Measurements from ENCODE around the gene NEDD9. TPM values are rescaled to one million over a fixed set of nuclear protein-coding genes. Genes with fewer than 3 reads are reported as not detected.

NEDD9 gene
- total and polyA plus RNA-seq, 2 of the 13 experiments (the other 11 are each of a cell fraction or from before 2014, with no cell fraction given): 27.1 to 389 TPM

GRCh38 chr6:11202513-11203305 is 29.8 kb downstream of the NEDD9 start (continued):
- TF ChIP-seq ZBTB40 (IDR thresholded peaks at IDR 0.05): no peak
- no peak for TF ChIP-seq ZBTB40 (CRISPR knock-in tag; IDR thresholded peaks at IDR 0.05)
- TF ChIP-seq NFE2 (CRISPR knock-in tag; IDR thresholded peaks at IDR 0.05): no peak
- no peak for TF ChIP-seq SIN3B (IDR thresholded peaks at IDR 0.05; ENCODE audit: low read length)
- TF ChIP-seq ZNF557 (CRISPR knock-in tag; IDR thresholded peaks at IDR 0.05): no peak
- TF ChIP-seq ZNF678 (CRISPR knock-in tag; IDR thresholded peaks at IDR 0.05): no peak
- TF ChIP-seq YEATS4 (CRISPR knock-in tag; IDR thresholded peaks at IDR 0.05; ENCODE audit: borderline replicate concordance): no peak
- peak; percentile 73 for TF ChIP-seq PATZ1 (CRISPR knock-in tag; IDR thresholded peaks at IDR 0.05)
- no peak for TF ChIP-seq ZNF740 (CRISPR knock-in tag; IDR thresholded peaks at IDR 0.05)
- TF ChIP-seq WIZ (CRISPR knock-in tag; IDR thresholded peaks at IDR 0.05): no peak
- TF ChIP-seq, protein P1, sequence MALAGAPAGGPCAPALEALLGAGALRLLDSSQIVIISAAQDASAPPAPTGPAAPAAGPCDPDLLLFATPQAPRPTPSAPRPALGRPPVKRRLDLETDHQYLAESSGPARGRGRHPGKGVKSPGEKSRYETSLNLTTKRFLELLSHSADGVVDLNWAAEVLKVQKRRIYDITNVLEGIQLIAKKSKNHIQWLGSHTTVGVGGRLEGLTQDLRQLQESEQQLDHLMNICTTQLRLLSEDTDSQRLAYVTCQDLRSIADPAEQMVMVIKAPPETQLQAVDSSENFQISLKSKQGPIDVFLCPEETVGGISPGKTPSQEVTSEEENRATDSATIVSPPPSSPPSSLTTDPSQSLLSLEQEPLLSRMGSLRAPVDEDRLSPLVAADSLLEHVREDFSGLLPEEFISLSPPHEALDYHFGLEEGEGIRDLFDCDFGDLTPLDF (CRISPR knock-in tag; IDR thresholded peaks at IDR 0.05): no peak
- TF ChIP-seq NR2F6 (IDR thresholded peaks at IDR 0.05): peak; percentile 20; the same call in 1 of the 2 replicates
- 0 out of 2 replicates have a peak, but pooled peaks have one; percentile 36 for TF ChIP-seq NR2F6 (CRISPR knock-in tag; IDR thresholded peaks at IDR 0.05)
- peak; percentile 63; the same call in 1 of the 2 replicates for TF ChIP-seq ATF3 (CRISPR knock-in tag; IDR thresholded peaks at IDR 0.05)
- TF ChIP-seq CENPT (CRISPR knock-in tag; IDR thresholded peaks at IDR 0.05; ENCODE audit: low read depth): no peak
- no peak; the same call in 1 of the 2 replicates for TF ChIP-seq ZNF460 (CRISPR knock-in tag; IDR thresholded peaks at IDR 0.05; ENCODE audit: borderline replicate concordance)
- peak; percentile 40; the same call in 1 of the 2 replicates for TF ChIP-seq ZNF775 (CRISPR knock-in tag; IDR thresholded peaks at IDR 0.05; ENCODE audit: borderline replicate concordance)

Data from HepG2 (cell line).